ENCODE data around the gene PLXND1. TPM values are rescaled to one million over a fixed set of nuclear protein-coding genes. Genes with fewer than 3 reads are reported as not detected.

The PLXND1 gene
- total RNA-seq, 1 donor from 2014 or later: 37.7 TPM

- no peak for DNase-seq (ENCODE audit: low read depth)
Observed at GRCh38 chr3:129602309-129602708, 4.2 kb downstream of the PLXND1 start.

GRCh38 chr3:129601713-129602112 is 4.8 kb downstream of the PLXND1 start:
- DNase-seq (ENCODE audit: low read depth): no peak

- no peak for DNase-seq (ENCODE audit: low read depth)
Observed at GRCh38 chr3:129600348-129600747, 6.1 kb downstream of the PLXND1 start.

- DNase-seq (ENCODE audit: low read depth): peak; percentile 59
Observed at GRCh38 chr3:129599607-129600006, 6.9 kb downstream of the PLXND1 start.

GRCh38 chr3:129599073-129599472 is 7.4 kb downstream of the PLXND1 start:
- DNase-seq (ENCODE audit: low read depth): no peak

- DNase-seq (ENCODE audit: low read depth): no peak
Observed at GRCh38 chr3:129598484-129598883, 8.0 kb downstream of the PLXND1 start.

GRCh38 chr3:129598000-129598381 is 8.5 kb downstream of the PLXND1 start:
- no peak for DNase-seq (ENCODE audit: low read depth)

- no peak for DNase-seq (ENCODE audit: low read depth)
Observed at GRCh38 chr3:129597087-129597999, 9.1 kb downstream of the PLXND1 start.

GRCh38 chr3:129596194-129597086 is 10.0 kb downstream of the PLXND1 start:
- DNase-seq (ENCODE audit: low read depth): peak; percentile 87

GRCh38 chr3:129595544-129596193 is 10.8 kb downstream of the PLXND1 start:
- no peak for DNase-seq (ENCODE audit: low read depth)

GRCh38 chr3:129594907-129595390 is 11.5 kb downstream of the PLXND1 start:
- DNase-seq (ENCODE audit: low read depth): no peak

- DNase-seq (ENCODE audit: low read depth): no peak
Observed at GRCh38 chr3:129594409-129594808, 12.1 kb downstream of the PLXND1 start.

- DNase-seq (ENCODE audit: low read depth): no peak
Observed at GRCh38 chr3:129593595-129594339, 12.7 kb downstream of the PLXND1 start.

- DNase-seq (ENCODE audit: low read depth): no peak
Observed at GRCh38 chr3:129593230-129593594, 13.3 kb downstream of the PLXND1 start.

GRCh38 chr3:129592381-129593131 is 13.9 kb downstream of the PLXND1 start:
- DNase-seq (ENCODE audit: low read depth): no peak

- DNase-seq (ENCODE audit: low read depth): no peak
Observed at GRCh38 chr3:129591932-129592331, 14.5 kb downstream of the PLXND1 start.

GRCh38 chr3:129590215-129590614 is 16.3 kb downstream of the PLXND1 start:
- DNase-seq (ENCODE audit: low read depth): no peak

GRCh38 chr3:129587566-129588210 is 18.8 kb downstream of the PLXND1 start:
- no peak for DNase-seq (ENCODE audit: low read depth)

GRCh38 chr3:129586746-129587430 is 19.6 kb downstream of the PLXND1 start:
- DNase-seq (ENCODE audit: low read depth): no peak
